GM18498 (cell line): ENCODE results near the gene LRRC4C.
"Not testable (repeated sequence)": the region's sequence is repeated elsewhere in the genome, so short reads cannot be mapped to it uniquely, and the experiment has no call there.

Experiments
- ATAC-seq: cut with Tn5 transposase; IDR thresholded peaks from one replicate; pipeline ENCODE4 v1.9.1; 2021; ENCODE audit warnings: mild to moderate bottlenecking, moderate library complexity; ENCODE audit not compliant: unreplicated experiment

Gene LRRC4C

DNA sequence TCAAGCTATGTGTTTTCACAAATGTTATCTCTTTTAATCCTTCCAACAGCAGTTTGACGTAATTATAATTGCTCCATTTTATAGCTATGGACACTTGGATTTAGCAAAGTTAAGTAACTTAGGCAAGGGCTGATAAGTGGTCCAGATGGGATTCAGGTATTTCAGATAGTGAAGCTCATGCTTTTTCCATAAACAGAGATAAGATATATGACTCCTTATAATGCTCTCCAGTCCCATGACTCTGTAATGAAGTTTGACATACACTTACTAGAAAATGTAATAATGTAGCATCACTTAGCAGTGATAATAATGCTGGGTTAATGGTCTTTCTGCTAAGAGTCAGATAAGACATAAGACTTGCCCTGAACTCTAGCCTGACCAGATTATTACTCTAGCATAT is 892.1 kb downstream of the LRRC4C start:
- no peak for ATAC-seq

DNA sequence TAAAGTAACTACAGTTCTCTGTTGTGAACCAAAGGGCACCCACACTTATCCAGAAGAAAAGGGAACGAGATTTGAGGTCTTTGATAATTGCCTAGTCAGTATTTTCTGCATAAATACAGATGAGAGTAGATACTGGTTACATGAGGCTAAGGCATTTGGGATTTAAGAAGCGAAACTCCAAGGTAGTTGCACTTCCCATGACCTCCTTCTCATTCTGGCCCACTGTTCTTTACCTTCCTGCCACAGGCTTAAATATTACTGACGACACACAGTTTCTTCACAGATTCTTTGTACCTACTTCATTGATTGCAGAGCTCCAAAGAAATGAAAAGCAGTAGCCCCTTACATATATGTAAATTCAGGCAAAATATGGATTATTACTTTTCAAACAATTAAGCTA is 915.3 kb downstream of the LRRC4C start:
- ATAC-seq = no peak

DNA sequence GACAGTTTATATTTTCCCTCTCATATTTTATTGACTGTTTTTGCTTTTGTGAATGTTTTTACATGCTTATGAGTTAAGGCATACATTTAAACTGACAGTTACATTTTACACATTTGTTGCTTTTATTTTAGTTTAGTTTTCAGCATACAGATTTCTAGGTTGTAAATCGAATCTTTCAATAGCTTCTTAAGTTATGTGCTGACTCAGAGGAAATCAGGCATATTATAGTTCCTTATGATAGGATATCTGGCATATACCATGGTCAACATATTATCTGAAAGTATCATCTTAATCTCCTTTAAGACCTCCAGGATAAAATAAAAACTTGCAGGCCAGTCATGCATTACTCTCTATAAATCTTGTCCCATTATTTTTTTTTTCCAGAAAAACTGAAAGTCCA is 916.6 kb downstream of the LRRC4C start:
- no peak for ATAC-seq

DNA sequence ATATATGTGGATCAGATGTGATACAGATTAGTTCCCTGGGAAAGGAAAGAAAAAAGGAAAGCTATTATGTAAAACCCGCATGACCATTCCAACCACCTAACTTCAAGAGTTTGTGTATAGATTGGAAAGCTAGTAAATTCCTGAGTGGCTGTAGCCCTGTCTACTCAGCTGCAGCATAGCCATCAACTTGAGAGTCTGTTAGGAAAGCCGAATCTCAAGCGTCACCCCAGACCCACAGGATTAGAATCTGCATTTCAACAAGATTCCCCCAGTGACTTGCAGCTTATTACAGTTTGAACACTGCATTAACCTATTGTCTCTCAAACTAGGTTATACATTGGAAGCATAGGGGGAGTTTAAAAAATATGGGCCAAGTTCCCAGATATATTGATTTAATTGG is 921.7 kb downstream of the LRRC4C start:
- no peak for ATAC-seq

DNA sequence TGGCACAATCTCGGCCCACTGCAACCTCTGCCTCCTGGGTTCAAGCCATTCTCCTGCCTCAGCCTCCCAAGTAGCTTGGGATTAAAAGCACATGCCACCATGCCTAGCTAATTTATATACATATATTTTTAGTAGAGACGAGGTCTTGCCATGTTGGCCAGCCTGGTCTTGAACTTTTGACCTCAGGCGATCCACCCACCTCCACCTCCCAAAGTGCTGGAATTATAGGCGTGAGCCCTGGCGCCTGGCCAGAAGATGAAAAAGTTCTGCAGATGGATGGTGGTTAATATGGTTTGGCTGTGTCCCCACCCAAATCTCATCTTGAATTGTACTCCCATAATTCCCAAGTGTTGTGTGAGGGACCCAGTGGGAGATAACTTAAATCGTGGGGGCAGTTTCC is 937.4 kb downstream of the LRRC4C start:
- ATAC-seq = not testable (repeated sequence)

DNA sequence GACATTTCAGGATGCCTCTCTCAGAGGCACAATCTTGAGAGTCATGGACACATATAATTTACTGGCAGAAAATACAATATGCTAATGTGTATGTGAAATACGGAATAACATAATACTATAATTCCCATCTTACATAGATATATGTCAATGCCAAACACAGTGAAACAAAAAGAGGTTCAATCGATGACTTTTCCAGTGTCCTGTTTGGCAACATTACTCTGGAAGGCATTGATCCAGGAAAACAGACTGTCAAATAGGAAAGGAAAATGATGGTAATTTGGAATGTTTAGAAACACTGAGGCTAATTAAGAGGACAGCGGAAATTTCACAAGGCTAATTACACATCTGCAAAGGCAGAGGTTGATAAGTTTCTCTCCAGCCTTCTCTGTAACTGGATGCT is 942.3 kb downstream of the LRRC4C start:
- no peak for ATAC-seq

DNA sequence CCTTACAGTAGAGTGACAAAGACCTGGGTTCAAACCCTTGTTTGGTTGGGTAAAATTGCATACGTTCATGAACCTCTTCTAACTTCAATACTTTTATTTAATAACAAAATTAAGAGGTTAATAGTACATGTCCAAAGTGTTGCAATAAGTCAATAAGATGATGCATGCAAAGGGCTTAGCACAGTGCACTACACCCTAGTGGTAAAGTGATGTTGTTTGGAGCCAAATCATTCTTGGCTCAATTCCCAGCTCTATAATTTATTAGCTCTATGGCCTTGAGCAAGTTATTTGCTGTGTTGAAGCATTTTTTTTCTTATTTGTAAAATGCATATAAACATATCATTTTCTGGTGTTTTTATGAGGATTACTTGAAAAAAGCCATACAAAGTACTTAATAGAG is 945.3 kb downstream of the LRRC4C start:
- no peak for ATAC-seq

DNA sequence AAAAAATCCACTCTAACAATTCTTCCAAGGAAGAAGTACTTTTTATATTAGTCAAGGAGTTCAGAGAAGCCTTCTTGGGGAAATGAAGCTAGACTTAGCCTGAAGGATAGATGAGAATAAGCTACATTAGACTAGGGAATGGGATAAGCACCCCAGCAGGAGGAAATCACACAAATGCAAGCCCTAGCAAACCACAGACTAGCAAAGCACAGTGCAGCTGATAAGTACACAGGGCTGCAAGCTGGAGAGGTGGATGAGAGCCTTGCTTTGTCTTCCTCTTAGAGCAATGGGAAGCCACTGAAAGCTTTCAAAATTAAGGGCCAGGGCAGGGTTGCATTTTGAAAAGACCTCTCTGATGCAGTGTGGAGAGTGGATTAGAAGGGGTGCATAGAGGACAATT is 946.2 kb downstream of the LRRC4C start:
- no peak for ATAC-seq

DNA sequence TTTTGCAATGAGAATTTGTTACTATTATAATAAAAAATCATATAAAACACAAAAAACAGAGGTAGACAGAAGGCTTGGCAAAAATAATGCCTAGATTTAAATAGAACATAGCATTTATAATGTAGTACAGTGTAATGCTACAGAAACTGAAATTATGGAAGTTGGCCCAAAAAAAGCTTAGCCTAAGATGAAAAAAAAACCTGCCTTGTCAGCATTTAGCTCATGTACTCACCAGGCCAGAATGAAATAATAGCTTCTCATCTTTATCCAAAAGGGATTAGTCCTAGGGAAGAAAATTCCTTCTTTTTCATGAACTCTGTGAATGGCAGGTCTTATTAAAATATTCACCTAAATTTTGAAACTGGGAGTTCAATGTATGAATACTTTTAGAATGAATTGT is 951.1 kb downstream of the LRRC4C start:
- ATAC-seq = no peak

DNA sequence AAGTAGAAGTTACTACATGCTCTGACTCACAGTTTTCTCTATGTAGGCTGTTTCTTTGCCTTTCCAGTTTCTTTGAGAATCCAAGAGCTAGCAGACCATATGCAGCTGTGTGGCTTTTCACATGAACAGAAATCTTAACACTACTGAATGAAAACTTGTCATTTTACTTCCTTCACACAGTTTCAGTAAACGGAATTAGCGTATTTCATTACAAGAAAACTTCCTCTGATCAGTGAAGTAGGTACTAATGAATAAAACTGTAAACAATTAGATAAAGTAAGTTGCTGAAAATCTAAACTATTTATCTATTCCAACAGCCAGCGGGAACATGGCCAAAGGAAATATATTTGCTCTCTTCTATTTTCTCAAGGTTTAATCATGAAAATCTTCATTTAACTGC is 953.2 kb downstream of the LRRC4C start:
- ATAC-seq = no peak

DNA sequence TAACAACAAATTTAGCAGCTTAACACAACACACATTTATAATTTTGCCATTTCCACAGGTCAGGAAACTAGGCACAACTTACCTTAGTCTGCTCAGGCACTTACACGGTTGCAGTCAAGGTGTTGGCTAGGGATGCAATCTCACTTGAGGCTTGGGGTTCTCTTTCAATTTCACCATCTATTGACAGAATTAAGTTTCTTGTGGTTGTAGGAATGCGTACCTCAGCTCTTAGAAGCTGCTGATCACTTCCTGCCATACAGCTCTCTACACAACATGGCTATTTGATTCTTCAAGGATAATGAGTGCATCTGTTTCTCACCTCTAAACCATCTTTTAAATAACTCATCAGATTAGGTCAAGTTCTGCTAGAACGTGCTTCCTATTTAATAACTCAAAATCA is 968.1 kb downstream of the LRRC4C start:
- ATAC-seq = no peak

DNA sequence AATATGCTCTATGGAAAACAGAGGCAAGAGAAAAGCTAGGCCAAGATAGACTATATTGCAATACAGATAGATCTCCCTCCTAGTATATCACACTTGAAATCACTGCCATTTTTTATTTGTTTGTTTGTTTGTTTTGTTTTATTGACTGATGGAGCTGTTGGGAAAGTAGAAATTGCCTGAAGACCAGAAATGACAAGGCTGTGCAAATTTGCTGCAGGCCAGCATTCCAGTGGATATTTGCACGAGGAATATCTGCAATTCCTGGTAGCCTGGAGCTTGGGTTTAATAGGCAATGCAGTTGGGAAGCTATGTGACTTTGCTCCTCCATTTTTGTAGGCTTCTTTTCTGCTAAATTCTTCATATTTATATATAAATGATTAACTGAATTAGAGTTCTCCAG is 991.7 kb downstream of the LRRC4C start:
- no peak for ATAC-seq

DNA sequence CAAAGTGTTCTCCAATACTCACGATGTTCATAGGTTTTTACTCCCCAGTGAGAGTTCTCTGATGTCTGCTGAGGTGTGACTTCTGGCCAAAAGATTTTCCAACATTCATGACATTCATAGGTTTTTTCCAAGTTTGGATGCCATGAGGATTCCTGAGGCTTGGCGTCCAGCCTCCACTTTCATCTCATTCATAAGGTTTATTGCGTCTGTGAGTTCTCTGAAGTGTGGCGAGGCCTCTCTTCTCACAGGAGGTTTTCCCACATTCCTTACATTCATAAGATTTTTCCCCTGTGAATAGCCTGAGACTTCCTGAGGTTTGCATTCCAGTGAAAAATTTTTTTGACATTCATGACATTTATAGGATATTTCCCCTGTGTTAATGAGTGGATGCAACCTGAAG is 1014.1 kb downstream of the LRRC4C start:
- ATAC-seq = no peak

DNA sequence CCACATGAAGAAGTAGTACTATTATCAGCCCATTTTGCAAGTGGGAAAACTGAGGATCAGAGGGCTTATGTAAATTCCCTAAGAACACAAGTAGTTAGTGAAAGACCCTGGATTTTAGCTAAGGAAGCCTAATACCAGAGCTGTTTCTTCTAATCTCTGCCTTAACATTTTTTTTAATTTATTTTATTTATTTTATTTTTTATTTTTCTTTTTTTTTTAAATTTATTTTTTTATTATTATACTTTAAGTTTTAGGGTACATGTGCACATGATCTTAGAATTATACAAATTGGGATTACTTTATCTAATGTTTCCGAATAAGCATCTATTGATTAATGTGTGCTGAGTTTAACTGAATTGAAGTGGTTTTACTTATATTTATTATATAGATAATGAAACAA is 1015.3 kb downstream of the LRRC4C start:
- no peak for ATAC-seq

DNA sequence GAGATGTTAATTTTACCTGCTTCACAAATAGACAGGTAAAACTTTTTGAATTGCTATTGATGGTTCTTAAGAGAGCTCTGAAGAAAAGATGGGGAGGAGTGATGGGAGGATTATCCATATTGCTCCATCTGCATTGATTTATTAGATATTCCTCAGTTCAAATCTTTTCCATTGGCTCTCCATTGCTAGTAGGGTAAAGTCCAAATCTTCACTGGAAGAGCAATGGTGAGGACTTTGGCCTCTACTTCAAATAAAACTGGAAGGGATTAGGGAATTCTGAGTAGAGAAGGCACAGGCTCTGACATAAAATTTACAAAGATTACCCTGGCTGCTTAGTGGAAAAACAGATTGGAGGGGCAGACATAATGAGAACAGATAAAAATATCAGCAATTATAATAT is 1024.1 kb downstream of the LRRC4C start:
- no peak for ATAC-seq

DNA sequence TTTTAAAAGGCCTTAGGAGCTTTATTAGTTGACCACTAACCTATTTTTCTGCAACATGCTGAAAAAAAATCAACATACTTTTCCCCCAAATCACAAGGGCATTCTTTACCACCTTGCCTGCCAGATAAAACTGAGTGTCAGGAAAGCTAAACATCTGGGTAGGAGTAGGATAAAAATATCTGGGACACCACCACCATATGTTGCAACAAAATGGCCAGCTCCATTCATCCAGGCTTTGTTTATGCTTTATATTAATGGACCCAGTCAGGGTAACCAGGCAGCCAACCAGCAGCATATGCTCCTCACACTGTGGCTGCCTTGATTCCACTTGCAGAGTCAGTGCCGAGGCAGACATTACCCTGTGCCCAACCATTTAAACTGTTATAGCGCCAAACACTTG is 1024.5 kb downstream of the LRRC4C start:
- no peak for ATAC-seq

DNA sequence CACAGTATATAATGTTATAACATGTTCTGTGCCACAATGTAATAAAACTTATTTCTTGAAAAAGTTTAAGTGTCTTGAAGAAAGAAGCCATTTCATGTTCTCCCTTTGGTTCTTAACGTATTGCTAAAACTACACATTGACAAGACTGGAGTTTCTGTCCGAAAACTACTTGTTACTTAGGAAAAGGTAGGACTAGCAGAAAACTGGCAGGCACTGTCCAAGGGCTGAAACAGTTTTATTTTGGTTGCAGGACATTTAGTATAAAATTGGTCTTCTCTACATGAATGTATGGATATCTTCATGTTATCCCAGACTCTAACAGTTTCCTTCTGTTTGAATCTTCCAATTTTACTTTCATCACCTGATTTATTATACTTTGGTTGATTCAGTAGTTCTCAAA is 1027.1 kb downstream of the LRRC4C start:
- no peak for ATAC-seq

DNA sequence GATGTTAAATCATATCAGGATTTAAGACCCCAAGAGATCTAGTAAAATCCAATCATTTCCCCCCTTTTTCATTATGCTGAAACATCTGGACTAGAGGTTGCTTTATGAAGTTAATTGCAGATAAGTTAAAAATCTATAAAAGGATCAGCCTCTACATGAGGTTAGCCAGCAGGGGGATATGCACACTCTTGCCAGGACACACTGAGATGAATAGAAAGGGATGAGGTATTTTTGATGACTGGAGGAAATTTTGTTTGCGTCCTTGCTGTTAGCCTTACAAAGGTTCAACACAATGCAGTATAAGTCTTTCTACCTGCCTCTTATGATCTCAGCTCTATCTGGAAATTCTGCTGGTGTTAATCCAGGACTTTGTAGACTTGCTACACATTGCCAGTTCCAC is 1034.3 kb downstream of the LRRC4C start:
- ATAC-seq = no peak

DNA sequence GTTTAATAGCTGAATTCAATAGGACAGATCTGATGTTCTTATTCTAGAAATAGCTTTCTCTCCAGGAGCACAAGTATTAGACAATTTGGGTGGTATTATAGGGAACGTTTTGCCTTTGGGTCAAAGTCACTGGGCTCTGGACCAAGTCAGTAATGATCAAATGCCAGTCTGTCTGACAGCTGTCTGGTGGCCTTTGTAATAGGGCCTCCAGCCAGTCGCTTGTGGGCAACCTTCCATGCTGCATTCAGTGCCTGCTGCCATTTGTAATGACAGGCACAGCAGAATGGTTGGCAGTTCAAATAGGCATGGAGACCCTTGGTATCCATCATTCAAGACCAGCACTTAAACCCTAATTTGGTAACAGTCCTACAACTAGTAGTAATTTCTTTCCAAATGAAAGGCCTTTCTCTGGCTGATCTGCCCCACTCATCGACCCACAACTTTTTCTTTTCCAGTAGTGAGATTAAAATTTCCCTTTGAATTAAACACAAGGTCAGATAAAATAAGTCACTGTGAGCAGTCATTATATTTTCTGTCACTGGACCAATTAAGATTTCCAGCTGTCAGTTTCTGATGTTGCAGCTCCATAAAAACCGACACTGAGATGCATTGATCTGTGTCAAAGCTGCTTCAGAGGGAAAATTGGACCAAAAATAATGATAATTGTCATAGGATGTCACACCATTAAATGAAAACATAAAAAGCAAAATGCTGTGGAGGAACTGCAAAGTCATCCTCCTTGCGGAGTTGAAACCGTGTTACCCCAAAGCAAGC is 1038.1 kb downstream of the LRRC4C start:
- no peak for ATAC-seq

DNA sequence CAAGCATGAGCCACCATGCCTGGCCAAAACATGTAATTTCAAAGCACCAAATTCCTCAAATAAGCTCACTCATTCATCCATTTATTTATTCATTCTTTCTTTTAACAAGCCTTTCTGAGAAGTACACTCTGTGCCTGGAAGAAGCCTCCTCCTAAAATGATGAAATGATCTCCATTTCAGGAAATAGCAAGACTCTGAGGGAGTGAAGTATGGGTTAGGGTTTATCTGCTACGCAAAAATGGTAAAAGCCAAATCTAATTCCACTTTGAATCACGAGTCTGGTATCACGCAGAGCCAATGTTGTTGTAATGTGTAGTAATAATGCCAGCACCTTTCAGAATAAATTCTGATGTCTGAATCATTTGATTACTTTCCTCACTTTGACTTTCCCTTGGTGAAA is 1041.8 kb downstream of the LRRC4C start:
- no peak for ATAC-seq

DNA sequence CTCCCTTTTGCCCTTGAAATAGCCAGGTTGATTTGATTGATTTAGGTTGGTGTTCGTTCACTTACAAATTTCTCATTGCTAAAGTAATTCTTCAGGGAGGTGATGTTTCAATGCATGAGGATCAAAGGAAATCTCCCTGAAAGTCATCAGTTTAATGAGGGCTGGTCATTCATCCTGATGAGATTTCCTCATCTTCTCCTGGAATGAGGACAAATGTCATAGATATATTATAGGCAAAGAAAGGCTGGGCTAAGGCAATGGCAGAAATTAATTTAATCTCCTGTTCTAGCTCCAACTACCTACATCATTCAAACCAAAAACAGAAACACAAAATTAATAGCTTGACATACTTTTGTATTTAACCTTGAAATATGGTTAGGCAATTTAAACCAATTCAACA is 1052.1 kb downstream of the LRRC4C start:
- ATAC-seq = no peak

DNA sequence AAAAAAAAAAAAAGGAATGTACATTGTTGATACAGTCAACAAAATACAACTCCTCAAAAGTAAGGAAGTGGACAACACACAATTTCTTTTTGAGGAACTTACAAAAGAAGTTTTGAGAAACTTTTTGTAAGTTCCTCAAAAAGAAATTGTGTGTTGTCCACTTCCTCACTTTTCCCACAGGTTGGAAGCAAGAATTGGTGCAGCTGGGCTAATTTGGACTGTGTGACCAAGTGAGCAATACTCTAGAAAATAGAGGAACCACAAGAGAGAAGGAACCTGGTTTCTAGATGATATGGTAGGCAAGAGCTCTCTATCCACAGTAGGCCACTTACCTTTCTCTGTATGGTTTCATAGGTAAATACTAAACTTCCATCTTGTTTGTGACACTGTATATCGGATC is 1053.8 kb downstream of the LRRC4C start:
- no peak for ATAC-seq

DNA sequence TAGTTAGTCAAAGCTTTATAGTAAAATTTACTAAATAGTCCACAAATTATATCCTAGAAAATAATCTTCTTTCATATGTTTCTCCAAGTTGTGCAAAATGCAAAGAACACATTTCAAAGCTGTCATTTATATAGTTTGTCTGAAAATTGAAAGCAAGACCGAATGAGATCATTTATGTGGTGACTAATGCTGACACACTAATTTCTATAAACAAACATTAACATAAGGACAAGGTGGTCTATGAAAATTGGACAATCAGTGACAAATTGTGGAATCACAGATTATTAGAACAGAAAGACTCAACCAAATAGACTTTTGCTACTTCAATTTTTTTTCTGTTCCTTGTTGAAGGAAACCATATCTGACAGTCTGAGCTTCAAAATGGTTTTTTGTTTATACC is 1056.1 kb downstream of the LRRC4C start:
- ATAC-seq = no peak
